GM11168 (cell line): Measurements from ENCODE around the gene RIPOR3.
"Not testable (repeated sequence)": the region's sequence is repeated elsewhere in the genome, so short reads cannot be mapped to it uniquely, and the experiment has no call there.

Experiments used
- in situ Hi-C: fragments of 300-500 bp; cut with MboI; formaldehyde crosslinking; loops from one replicate; pipeline ENCODE4 v1.12.0; 2022; ENCODE audit warnings: low sequenced_read_pairs; ENCODE audit not compliant: unreplicated experiment

Gene RIPOR3

GRCh38 chr20:50541606-50542041, 149.7 kb downstream of the RIPOR3 start:
- in situ Hi-C loops: no loop called here

GRCh38 chr20:50540620-50541605, 150.4 kb downstream of the RIPOR3 start:
- in situ Hi-C loops: no loop called here

- in situ Hi-C loops: not testable (repeated sequence)
These were observed 151.5 kb downstream of the RIPOR3 start for GRCh38 chr20:50539798-50540197.

- in situ Hi-C loops: no loop called here
These were observed 153.1 kb downstream of the RIPOR3 start for GRCh38 chr20:50538276-50538675.

GRCh38 chr20:50537546-50538201, 153.7 kb downstream of the RIPOR3 start:
- in situ Hi-C loops: no loop called here

- in situ Hi-C loops: no loop called here
These were observed 155.0 kb downstream of the RIPOR3 start for GRCh38 chr20:50536333-50536732.
